HEK293T (cell line): ENCODE results near the gene CDKN2B-AS1.

Experiments used
- BHLHE40 ChIP-seq: fragments of 450-650 bp; IDR thresholded peaks from 2 replicates; pipeline ENCODE4 v1.6.1; 2016; ENCODE audit warnings: mild to moderate bottlenecking, moderate library complexity, borderline replicate concordance
- CTBP1 ChIP-seq: fragments of 450-650 bp; IDR thresholded peaks from 2 replicates; pipeline ENCODE4 v1.6.1; 2016; ENCODE audit warnings: borderline replicate concordance
- FOXM1 ChIP-seq: fragments of 450-650 bp; IDR thresholded peaks from 2 replicates; pipeline ENCODE4 v1.6.1; 2017; ENCODE audit warnings: mild to moderate bottlenecking, borderline replicate concordance
- LEF1 ChIP-seq: fragments of 450-650 bp; IDR thresholded peaks from 2 replicates; pipeline ENCODE4 v1.6.1; 2017; ENCODE audit warnings: mild to moderate bottlenecking, borderline replicate concordance
- NFRKB ChIP-seq: fragments of 450-650 bp; IDR thresholded peaks from 2 replicates; pipeline ENCODE4 v1.6.1; 2016; ENCODE audit warnings: mild to moderate bottlenecking, moderate library complexity
- PKNOX1 ChIP-seq: fragments of 450-650 bp; IDR thresholded peaks from 2 replicates; pipeline ENCODE4 v1.6.1; 2016
- SP1 ChIP-seq: fragments of 450-650 bp; IDR thresholded peaks from 2 replicates; pipeline ENCODE4 v1.6.1; 2017
- SUZ12 ChIP-seq: fragments of 450-650 bp; IDR thresholded peaks from 2 replicates; pipeline ENCODE4 v1.6.1; 2016; ENCODE audit warnings: mild to moderate bottlenecking
- TARDBP ChIP-seq: fragments of 450-650 bp; IDR thresholded peaks from 2 replicates; pipeline ENCODE4 v1.6.1; 2016

- no peak for TF ChIP-seq TARDBP
- TF ChIP-seq FOXM1 = no peak
- TF ChIP-seq SP1 = no peak
- no peak for TF ChIP-seq SUZ12
- TF ChIP-seq NFRKB = no peak
- TF ChIP-seq PKNOX1 = no peak
- TF ChIP-seq BHLHE40 = no peak
- no peak for TF ChIP-seq CTBP1
- no peak for TF ChIP-seq LEF1
These were observed 165.0 kb downstream of the CDKN2B-AS1 start for GRCh38 chr9:22159586-22159985.
